ENCODE results near the gene USP17L13.
"Not testable (repeated sequence)": the region's sequence is repeated elsewhere in the genome, so short reads cannot be mapped to it uniquely, and the experiment has no call there.

USP17L13 gene, protein sequence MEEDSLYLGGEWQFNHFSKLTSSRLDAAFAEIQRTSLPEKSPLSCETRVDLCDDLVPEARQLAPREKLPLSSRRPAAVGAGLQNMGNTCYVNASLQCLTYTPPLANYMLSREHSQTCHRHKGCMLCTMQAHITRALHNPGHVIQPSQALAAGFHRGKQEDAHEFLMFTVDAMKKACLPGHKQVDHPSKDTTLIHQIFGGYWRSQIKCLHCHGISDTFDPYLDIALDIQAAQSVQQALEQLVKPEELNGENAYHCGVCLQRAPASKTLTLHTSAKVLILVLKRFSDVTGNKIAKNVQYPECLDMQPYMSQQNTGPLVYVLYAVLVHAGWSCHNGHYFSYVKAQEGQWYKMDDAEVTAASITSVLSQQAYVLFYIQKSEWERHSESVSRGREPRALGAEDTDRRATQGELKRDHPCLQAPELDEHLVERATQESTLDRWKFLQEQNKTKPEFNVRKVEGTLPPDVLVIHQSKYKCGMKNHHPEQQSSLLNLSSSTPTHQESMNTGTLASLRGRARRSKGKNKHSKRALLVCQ

DNA sequence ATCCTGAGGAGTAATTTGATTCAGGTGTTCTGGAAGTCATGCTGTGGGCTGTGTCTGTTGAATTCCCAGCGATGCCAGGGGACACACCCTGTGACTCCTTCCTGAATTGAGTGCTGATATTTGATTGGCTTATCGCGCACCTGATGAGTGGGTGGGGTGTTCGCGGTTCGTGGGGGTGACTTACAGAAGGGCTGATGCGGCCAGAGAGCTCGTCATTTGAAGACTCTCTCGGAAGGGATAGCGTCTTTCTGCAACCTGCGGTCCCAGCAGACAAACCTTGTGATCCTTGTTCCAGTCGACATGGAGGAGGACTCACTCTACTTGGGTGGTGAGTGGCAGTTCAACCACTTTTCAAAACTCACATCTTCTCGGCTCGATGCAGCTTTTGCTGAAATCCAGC is at the start of gene USP17L13:
Gene USP17L13, plus strand, starts transcription at position 301 of the 400 bp plus-strand sequence. Its CDS starts 0 bp downstream, at position 301.
- DNase-seq (ENCODE audit: low read depth); H3K4me3 ChIP-seq (ENCODE audit: control insufficient read depth, low read depth, low read length): not testable (repeated sequence)

DNA sequence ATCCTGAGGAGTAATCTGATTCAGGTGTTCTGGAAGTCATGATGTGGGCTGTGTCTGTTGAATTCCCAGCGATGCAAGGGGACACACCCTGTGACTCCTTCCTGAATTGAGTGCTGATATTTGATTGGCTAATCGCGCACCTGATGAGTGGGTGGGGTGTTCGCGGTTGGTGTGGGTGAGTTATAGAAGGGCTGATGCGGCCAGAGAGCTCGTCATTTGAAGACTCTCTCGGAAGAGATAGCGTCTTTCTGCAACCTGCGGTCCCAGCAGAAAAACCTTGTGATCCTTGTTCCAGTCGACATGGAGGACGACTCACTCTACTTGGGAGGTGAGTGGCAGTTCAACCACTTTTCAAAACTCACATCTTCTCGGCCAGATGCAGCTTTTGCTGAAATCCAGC is 14.3 kb upstream of the USP17L13 start, which contains the start of gene USP17L10:
Gene USP17L10, plus strand, starts transcription at position 301 of the 400 bp plus-strand sequence. Its CDS starts 0 bp downstream, at position 301.
- H3K4me3 ChIP-seq (ENCODE audit: control insufficient read depth, low read depth, low read length): not testable (repeated sequence)

DNA sequence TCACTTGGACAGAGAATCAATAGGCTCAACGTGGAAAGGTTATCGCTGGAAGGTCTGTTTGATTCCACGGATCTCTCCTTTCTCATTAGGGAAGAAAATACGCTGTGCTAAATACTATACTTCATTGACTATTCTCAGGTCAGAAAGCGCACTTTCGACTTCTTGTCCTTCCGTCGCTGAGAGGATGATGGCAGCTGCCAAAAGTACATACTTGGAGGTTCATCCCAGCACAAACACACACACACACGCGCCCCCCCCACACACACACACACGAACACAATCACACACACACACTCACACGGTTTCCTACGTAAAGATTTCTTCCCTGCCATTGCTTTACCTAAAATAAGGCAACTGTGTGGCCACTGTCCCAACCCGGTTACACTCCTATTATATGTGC is 10.0 kb upstream of the USP17L13 start:
- not testable (repeated sequence) for DNase-seq (ENCODE audit: low read depth); H3K4me3 ChIP-seq (ENCODE audit: control insufficient read depth, low read depth, low read length)

More for the DNA sequence above, 14.3 kb upstream of the USP17L13 start, which contains the start of gene USP17L10:
- not testable (repeated sequence) for DNase-seq (ENCODE audit: low read depth)

DNA sequence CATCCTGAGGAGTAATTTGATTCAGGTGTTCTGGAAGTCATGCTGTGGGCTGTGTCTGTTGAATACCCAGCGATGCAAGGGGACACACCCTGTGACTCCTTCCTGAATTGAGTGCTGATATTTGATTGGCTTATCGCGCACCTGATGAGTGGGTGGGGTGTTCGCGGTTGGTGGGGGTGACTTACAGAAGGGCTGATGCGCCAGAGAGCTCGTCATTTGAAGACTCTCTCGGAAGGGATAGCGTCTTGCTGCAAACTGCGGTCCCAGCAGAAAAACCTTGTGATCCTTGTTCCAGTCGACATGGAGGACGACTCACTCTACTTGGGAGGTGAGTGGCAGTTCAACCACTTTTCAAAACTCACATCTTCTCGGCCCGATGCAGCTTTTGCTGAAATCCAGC is 9.6 kb upstream of the USP17L13 start, which contains the start of gene USP17L11:
Gene USP17L11, plus strand, starts transcription at position 301 of the 400 bp plus-strand sequence. Its CDS starts 0 bp downstream, at position 301.
- not testable (repeated sequence) for DNase-seq (ENCODE audit: low read depth); H3K4me3 ChIP-seq (ENCODE audit: control insufficient read depth, low read depth, low read length)

DNA sequence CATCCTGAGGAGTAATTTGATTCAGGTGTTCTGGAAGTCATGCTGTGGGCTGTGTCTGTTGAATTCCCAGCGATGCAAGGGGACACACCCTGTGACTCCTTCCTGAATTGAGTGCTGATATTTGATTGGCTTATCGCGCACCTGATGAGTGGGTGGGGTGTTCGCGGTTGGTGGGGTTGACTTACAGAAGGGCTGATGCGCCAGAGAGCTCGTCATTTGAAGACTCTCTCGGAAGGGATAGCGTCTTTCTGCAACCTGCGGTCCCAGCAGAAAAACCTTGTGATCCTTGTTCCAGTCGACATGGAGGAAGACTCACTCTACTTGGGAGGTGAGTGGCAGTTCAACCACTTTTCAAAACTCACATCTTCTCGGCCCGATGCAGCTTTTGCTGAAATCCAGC is 4.8 kb upstream of the USP17L13 start, which contains the start of gene USP17L12:
Gene USP17L12, plus strand, starts transcription at position 301 of the 400 bp plus-strand sequence. Its CDS starts 0 bp downstream, at position 301.
- not testable (repeated sequence) for H3K4me3 ChIP-seq (ENCODE audit: control insufficient read depth, low read depth, low read length); DNase-seq (ENCODE audit: low read depth)

DNA sequence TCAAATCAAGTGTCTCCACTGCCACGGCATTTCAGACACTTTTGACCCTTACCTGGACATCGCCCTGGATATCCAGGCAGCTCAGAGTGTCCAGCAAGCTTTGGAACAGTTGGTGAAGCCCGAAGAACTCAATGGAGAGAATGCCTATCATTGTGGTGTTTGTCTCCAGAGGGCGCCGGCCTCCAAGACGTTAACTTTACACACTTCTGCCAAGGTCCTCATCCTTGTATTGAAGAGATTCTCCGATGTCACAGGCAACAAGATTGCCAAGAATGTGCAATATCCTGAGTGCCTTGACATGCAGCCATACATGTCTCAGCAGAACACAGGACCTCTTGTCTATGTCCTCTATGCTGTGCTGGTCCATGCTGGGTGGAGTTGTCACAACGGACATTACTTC is 5.6 kb downstream of the USP17L13 start:
- H3K4me3 ChIP-seq (ENCODE audit: control insufficient read depth, low read depth, low read length); DNase-seq (ENCODE audit: low read depth): not testable (repeated sequence)

DNA sequence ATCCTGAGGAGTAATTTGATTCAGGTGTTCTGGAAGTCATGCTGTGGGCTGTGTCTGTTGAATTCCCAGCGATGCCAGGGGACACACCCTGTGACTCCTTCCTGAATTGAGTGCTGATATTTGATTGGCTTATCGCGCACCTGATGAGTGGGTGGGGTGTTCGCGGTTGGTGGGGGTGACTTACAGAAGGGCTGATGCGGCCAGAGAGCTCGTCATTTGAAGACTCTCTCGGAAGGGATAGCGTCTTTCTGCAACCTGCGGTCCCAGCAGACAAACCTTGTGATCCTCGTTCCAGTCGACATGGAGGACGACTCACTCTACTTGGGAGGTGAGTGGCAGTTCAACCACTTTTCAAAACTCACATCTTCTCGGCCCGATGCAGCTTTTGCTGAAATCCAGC is 9.4 kb downstream of the USP17L13 start, which contains the start of gene USP17L15:
Gene USP17L15, plus strand, starts transcription at position 301 of the 400 bp plus-strand sequence. Its CDS starts 0 bp downstream, at position 301.
- not testable (repeated sequence) for H3K4me3 ChIP-seq (ENCODE audit: control insufficient read depth, low read depth, low read length); DNase-seq (ENCODE audit: low read depth)

DNA sequence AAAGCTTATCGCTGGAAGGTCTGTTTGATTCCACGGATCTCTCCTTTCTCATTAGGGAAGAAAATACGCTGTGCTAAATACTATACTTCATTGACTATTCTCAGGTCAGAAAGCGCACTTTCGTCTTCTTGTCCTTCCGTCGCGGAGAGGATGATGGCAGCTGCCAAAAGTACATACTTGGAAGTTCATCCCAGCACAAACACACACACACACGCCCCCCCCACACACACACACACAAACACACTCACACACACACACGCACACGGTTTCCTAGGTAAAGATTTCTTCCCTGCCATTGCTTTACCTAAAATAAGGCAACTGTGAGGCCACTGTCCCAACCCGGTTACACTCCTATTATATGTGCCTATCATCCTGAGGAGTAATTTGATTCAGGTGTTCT is 13.8 kb downstream of the USP17L13 start:
- not testable (repeated sequence) for H3K4me3 ChIP-seq (ENCODE audit: control insufficient read depth, low read depth, low read length); DNase-seq (ENCODE audit: low read depth)

DNA sequence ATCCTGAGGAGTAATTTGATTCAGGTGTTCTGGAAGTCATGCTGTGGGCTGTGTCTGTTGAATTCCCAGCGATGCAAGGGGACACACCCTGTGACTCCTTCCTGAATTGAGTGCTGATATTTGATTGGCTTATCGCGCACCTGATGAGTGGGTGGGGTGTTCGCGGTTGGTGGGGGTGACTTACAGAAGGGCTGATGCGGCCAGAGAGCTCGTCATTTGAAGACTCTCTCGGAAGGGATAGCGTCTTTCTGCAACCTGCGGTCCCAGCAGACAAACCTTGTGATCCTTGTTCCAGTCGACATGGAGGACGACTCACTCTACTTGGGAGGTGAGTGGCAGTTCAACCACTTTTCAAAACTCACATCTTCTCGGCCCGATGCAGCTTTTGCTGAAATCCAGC is 18.9 kb downstream of the USP17L13 start, which contains the start of gene USP17L17:
Gene USP17L17, plus strand, starts transcription at position 301 of the 400 bp plus-strand sequence. Its CDS starts 0 bp downstream, at position 301.
- DNase-seq (ENCODE audit: low read depth); H3K4me3 ChIP-seq (ENCODE audit: control insufficient read depth, low read depth, low read length): not testable (repeated sequence)

DNA sequence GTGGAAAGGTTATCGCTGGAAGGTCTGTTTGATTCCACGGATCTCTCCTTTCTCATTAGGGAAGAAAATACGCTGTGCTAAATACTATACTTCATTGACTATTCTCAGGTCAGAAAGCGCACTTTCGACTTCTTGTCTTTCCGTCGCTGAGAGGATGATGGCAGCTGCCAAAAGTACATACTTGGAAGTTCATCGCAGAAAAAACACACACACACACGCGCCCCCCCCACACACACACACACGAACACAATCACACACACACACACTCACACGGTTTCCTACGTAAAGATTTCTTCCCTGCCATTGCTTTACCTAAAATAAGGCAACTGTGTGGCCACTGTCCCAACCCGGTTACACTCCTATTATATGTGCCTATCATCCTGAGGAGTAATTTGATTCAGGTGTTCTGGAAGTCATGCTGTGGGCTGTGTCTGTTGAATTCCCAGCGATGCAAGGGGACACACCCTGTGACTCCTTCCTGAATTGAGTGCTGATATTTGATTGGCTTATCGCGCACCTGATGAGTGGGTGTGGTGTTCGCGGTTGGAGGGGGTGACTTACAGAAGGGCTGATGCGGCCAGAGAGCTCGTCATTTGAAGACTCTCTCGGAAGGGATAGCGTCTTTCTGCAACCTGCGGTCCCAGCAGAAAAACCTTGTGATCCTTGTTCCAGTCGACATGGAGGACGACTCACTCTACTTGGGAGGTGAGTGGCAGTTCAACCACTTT is 23.4 kb downstream of the USP17L13 start, which contains the start of gene USP17L18:
Gene USP17L18, plus strand, starts transcription at position 678 of the 728 bp plus-strand sequence. Its CDS starts 0 bp downstream, at position 678.
- not testable (repeated sequence) for H3K4me3 ChIP-seq (ENCODE audit: control insufficient read depth, low read depth, low read length); DNase-seq (ENCODE audit: low read depth)

DNA sequence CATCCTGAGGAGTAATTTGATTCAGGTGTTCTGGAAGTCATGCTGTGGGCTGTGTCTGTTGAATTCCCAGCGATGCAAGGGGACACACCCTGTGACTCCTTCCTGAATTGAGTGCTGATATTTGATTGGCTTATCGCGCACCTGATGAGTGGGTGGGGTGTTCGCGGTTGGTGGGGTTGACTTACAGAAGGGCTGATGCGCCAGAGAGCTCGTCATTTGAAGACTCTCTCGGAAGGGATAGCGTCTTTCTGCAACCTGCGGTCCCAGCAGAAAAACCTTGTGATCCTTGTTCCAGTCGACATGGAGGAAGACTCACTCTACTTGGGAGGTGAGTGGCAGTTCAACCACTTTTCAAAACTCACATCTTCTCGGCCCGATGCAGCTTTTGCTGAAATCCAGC is 28.4 kb downstream of the USP17L13 start, which contains the start of gene USP17L19:
Gene USP17L19, plus strand, starts transcription at position 301 of the 400 bp plus-strand sequence. Its CDS starts 0 bp downstream, at position 301.
- DNase-seq (ENCODE audit: low read depth); H3K4me3 ChIP-seq (ENCODE audit: control insufficient read depth, low read depth, low read length): not testable (repeated sequence)

DNA sequence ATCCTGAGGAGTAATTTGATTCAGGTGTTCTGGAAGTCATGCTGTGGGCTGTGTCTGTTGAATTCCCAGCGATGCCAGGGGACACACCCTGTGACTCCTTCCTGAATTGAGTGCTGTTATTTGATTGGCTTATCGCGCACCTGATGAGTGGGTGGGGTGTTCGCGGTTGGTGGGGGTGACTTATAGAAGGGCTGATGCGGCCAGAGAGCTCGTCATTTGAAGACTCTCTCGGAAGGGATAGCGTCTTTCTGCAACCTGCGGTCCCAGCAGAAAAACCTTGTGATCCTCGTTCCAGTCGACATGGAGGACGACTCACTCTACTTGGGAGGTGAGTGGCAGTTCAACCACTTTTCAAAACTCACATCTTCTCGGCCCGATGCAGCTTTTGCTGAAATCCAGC is 33.1 kb downstream of the USP17L13 start, which contains the start of gene USP17L20:
Gene USP17L20, plus strand, starts transcription at position 301 of the 400 bp plus-strand sequence. Its CDS starts 0 bp downstream, at position 301.
- H3K4me3 ChIP-seq (ENCODE audit: control insufficient read depth, low read depth, low read length); DNase-seq (ENCODE audit: low read depth): not testable (repeated sequence)

DNA sequence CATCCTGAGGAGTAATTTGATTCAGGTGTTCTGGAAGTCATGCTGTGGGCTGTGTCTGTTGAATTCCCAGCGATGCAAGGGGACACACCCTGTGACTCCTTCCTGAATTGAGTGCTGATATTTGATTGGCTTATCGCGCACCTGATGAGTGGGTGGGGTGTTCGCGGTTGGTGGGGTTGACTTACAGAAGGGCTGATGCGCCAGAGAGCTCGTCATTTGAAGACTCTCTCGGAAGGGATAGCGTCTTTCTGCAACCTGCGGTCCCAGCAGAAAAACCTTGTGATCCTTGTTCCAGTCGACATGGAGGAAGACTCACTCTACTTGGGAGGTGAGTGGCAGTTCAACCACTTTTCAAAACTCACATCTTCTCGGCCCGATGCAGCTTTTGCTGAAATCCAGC is 37.9 kb downstream of the USP17L13 start, which contains the start of gene USP17L21:
Gene USP17L21, plus strand, starts transcription at position 301 of the 400 bp plus-strand sequence. Its CDS starts 0 bp downstream, at position 301.
- not testable (repeated sequence) for DNase-seq (ENCODE audit: low read depth); H3K4me3 ChIP-seq (ENCODE audit: control insufficient read depth, low read depth, low read length)

DNA sequence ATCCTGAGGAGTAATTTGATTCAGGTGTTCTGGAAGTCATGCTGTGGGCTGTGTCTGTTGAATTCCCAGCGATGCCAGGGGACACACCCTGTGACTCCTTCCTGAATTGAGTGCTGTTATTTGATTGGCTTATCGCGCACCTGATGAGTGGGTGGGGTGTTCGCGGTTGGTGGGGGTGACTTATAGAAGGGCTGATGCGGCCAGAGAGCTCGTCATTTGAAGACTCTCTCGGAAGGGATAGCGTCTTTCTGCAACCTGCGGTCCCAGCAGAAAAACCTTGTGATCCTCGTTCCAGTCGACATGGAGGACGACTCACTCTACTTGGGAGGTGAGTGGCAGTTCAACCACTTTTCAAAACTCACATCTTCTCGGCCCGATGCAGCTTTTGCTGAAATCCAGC is 42.6 kb downstream of the USP17L13 start, which contains the start of gene USP17L22:
Gene USP17L22, plus strand, starts transcription at position 301 of the 400 bp plus-strand sequence. Its CDS starts 0 bp downstream, at position 301.
- DNase-seq (ENCODE audit: low read depth); H3K4me3 ChIP-seq (ENCODE audit: control insufficient read depth, low read depth, low read length): not testable (repeated sequence)

DNA sequence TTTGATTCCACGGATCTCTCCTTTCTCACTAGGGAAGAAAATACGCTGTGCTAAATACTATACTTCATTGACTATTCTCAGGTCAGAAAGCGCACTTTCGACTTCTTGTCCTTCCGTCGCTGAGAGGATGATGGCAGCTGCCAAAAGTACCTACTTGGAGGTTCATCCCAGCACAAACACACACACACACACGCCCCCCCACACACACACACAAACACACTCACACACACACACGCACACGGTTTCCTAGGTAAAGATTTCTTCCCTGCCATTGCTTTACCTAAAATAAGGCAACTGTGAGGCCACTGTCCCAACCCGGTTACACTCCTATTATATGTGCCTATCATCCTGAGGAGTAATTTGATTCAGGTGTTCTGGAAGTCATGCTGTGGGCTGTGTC is 47.0 kb downstream of the USP17L13 start:
- DNase-seq (ENCODE audit: low read depth); H3K4me3 ChIP-seq (ENCODE audit: control insufficient read depth, low read depth, low read length): not testable (repeated sequence)

Data from AG09309 (cell line).